OCI-LY3 (cell line): ENCODE results near the gene DDIT4.

Experiments
- EZH2phosphoT487 ChIP-seq: fragments of 200-600 bp; shearing (Covaris generic); IDR thresholded peaks from 2 replicates; pipeline ENCODE4 v1.6.1; 2018; ENCODE audit warnings: antibody characterized with exemption, mixed run types, low read depth
- TF ChIP-seq, protein P1 (sequence below): fragments of 200-600, 300-600 bp; sonication (generic); IDR thresholded peaks from 2 replicates; pipeline ENCODE4 v1.5.1; 2014; ENCODE audit warnings: antibody characterized with exemption, low read length, low read depth

DNA sequence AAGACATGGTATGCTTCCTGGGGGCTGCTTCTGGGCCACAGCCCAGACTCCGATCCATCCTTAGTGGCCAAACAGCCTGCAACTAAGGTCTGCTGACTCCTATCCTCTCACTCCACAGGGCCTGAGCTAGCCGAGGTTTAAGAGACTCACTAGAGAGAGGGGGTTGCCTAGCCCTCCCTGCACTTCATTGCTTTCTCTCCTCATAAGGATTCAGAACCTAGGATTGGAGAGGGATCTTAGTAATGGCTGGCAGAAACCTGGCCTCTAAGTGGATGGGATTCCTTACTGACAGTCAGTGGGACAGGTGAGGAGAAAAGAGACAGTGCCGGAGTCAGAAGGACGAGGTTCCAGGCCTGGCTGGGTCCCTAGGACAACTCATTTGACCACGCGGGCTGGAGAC is 8.2 kb upstream of the DDIT4 start:
- TF ChIP-seq, protein P1, sequence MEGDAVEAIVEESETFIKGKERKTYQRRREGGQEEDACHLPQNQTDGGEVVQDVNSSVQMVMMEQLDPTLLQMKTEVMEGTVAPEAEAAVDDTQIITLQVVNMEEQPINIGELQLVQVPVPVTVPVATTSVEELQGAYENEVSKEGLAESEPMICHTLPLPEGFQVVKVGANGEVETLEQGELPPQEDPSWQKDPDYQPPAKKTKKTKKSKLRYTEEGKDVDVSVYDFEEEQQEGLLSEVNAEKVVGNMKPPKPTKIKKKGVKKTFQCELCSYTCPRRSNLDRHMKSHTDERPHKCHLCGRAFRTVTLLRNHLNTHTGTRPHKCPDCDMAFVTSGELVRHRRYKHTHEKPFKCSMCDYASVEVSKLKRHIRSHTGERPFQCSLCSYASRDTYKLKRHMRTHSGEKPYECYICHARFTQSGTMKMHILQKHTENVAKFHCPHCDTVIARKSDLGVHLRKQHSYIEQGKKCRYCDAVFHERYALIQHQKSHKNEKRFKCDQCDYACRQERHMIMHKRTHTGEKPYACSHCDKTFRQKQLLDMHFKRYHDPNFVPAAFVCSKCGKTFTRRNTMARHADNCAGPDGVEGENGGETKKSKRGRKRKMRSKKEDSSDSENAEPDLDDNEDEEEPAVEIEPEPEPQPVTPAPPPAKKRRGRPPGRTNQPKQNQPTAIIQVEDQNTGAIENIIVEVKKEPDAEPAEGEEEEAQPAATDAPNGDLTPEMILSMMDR = no peak
- no peak for TF ChIP-seq EZH2phosphoT487
